HG03469 (cell line): Measurements from ENCODE around the gene NAA10.
A peak's percentile ranks its signal among the peaks of the same experiment; 100 is the strongest.
"Not testable (repeated sequence)": the region's sequence is repeated elsewhere in the genome, so short reads cannot be mapped to it uniquely, and the experiment has no call there.

Experiments used
- ATAC-seq: cut with Tn5 transposase; IDR thresholded peaks from one replicate; pipeline ENCODE4 v1.9.1; 2021; ENCODE audit warnings: mild to moderate bottlenecking, moderate library complexity, moderate number of reproducible peaks; ENCODE audit not compliant: unreplicated experiment

The NAA10 gene

DNA sequence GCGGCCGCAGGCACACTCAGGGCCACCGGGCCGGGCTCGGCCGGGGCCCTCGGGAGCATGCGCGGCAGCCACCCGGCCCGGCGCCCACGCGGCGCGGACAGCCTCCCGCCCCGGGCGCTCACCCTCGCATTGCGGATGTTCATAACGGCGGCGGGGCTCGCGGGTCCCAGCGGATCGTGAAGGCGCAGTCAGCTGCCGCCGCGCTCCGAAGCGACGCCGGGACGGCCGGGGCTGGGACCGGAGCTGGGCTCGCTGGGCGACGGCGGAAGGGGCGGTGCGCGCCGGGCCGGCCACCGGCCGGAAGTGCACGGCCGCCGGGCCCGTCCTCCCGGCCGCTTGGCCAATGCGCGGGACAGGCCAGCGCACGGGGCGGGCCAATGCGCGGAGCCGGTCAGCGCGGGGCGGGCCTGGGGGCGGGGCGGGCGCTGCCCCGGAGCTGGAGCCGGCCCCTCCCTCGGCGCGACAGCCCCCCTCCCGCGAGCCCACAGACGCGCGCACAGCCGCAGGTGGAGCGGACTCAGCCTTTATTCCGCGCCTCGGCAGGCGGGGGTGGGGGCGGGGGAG is at the start of gene NAA10:
Gene NAA10, minus strand, starts transcription at position 276 of the 564 bp plus-strand sequence. Its CDS starts 133 bp downstream, at position 143.
- ATAC-seq: no peak

DNA sequence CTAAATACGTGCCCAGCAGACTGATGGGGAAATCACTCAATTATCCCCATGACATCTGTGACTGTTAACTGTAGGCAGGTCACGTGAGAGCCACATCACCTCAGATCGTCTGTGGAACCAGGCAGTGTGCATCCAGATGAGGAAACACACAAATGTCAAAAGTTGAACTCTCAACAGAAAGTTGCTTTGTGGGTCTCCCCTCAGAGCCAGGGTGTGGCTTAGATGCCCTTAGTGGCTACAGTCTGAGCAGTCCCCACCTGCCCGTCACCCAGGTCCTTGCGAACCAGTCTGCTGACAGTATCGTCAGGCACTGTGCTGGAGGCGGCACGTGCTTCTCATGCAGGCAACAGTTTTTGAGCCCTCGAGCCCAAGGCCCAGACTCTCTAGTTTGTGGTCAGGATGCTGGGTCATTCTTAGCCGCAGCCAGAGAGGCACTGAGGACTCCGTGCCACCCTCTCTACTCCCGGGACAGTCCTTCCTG is 48.5 kb upstream of the NAA10 start:
- ATAC-seq: no peak

DNA sequence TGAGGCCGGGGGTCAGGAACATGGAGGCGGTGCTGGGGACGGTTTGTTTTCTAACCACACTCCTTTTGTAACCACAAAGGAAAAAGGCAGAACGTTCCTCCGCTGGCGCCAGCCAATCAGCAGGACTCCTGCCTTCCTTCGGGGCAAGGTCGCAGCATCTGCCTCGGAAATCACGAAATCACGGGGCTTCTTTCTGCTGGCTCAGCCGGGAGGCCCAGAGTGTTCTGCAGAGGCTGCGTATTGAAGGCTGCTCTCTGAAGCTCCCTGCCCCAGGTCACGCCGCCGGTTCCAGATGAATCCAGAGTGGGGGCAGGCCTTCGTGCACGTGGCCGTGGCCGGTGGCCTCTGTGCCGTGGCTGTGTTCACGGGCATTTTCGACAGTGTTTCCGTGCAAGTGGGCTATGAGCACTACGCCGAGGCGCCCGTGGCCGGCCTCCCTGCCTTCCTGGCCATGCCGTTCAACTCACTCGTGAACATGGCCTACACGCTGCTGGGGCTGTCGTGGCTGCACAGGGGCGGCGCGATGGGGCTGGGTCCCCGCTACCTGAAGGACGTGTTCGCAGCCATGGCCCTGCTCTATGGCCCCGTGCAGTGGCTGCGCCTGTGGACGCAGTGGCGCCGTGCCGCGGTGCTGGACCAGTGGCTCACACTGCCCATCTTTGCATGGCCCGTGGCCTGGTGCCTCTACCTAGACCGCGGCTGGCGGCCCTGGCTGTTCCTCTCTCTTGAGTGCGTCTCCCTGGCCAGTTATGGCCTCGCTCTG is 47.1 kb upstream of the NAA10 start:
- no peak for ATAC-seq

- no peak for ATAC-seq
These were observed 46.4 kb upstream of the NAA10 start for GRCh38 chrX:153981231-153981630.

GRCh38 chrX:153980394-153980793 is 45.6 kb upstream of the NAA10 start:
- ATAC-seq: not testable (repeated sequence)

DNA sequence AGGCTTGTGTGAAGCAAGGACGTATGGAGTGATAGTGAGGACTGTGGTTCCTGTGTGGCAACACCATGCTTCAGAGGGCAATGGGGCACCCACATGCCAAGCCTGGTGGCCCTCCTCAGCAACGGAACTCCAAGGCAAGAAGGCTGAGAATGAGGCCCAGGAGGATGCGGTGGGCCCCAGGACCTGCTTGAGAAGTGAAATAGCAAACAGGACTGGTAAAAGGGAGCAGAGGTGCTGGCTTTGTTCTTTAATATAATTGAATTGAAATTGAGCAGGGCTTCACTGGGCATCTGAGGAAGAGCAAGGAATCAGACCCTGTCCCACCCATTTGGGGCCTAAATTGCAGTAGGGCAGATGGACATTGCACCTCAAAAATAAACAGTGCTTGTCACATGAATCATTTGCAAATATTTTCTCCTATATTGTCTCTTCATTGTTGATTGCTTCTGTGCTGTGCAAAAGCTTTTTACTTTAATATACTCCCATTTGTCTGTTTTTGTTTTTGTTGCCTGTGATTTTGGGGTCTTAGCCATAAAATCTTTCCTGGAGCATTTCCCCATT is 40.0 kb upstream of the NAA10 start:
- ATAC-seq: no peak

GRCh38 chrX:153974003-153974725 is 39.3 kb upstream of the NAA10 start:
- no peak for ATAC-seq

DNA sequence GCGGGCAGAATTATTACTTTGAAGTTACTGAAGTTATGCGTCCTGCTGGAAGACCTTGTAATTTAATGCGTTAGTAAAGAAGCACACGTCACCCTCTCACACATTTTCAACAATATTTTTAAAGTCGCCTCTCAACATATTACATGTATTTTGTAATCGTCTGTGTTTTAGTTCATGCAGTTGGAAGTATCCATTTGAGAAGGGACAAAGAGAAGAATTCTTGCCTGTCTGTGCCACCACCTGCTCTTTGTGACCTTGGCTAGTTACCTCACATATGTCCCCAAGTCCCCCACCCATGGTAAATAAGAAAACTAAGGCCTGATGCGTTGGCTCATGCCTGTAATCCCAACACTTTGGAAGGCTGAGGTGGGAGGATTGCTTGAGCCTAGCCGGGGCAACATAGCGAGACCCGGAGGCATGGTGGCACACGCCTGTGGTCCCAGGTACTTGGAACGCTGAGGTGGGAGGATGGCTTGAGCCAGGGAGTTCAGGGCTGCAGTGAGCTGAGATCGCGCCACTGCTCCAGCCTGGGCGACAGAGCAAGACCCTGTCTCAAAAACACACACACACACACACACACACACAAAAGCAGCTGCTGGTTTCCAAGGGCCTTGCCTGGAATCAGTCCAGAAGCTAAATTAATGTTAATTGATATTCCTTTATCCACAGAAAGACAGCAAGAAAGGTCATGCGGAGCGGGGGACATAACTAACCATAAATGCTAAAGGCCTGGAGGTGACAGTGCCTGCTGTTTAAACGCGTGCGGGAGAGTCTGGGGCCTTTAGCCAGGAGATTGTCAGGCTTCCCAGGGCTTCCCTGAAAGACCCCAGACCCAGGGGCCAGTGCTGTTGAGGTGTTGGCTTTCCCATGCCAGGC is 38.5 kb upstream of the NAA10 start:
- ATAC-seq: no peak

DNA sequence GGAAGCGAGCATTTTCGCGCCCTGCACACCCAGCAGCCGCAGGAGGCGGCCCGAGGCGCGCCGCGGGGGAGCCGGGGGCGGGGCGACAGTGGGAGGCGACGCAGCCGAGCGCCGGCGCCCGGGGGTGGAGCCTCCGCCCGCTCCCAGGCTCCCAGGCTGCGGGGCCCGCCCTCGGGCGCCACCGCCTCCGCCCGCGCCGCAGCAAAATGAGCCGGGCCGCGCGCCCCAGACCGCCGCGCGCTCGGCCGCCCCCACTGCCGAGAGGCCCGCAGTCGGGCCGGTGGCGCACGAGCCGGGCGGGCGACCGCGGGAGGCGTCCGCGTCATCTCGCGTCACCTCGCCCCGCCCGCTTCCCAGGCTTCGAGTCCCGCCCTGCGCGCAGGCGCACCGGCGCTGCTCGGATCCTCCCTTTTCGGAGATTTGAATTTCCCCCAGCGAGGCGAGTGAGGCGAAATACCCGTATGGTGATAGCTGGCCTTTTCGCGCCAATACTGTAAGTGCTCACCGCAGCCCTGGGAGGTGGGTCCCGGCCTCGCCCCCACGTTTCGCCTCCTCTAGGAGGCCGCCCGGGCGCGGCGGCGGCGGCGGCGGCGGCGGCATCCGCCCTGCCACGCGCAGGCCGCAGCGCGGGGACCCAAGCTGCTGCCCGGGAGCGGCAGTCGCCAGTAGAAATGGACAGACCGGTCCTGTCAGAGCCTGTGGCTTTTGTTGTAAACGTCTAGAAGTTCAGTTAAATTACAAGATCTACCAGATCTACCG is 37.7 kb upstream of the NAA10 start, which contains the start of gene TMEM187:
Gene TMEM187, plus strand, starts transcription at position 387 of the 759 bp plus-strand sequence. CDS start 9,309 bp downstream, outside the sequence.
- ATAC-seq: peak; percentile 28

DNA sequence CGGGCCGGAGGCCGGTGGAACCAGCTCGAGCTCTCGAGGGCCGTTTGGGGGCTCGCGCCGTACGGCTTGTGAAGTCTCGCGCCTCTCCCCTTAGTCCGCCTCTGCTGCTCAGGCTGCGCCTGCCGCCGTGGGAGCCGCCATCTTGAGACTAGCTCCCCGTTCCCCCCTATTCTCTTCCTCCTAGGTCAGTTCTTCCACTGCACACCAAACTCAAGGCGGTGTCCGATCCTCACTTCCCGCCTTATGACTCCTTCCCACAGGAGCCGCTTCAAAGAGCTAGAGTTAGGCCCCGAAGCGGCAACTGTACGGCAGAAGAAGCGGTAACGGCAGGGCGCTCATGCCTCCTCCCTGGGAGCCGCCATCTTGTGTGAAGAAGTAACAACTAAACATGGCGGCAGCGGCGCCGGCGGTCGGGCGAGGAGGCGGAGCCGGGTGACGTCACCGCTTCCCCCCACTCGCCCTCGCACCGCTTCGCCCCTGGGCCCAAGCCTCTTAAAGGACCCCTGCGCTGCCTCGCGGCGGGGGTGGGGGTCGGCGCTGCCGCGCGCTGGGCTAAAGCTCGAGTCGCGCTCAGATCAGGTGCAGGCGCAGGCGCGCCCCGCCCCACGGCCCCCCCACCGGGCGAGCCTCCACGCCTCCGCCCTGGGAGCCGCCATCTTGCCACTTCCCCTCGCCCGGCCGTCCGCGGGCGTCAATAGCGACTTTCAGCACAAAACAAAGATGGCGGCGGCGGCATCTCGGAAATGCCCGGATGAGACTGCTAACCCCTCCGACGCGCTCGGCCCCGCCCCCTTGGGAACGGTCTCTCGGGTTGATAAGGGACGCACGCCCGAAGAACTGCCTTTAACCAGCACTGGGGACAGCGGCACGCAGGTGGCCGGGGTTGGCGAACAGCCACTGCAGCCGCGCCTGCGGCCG is 36.9 kb upstream of the NAA10 start, which contains the start of gene HCFC1:
Gene HCFC1, minus strand, starts transcription at position 369 of the 918 bp plus-strand sequence. CDS start 978 bp downstream, outside the sequence.
- ATAC-seq: peak; percentile 22

GRCh38 chrX:153971124-153971449 is 36.2 kb upstream of the NAA10 start:
- no peak for ATAC-seq

DNA sequence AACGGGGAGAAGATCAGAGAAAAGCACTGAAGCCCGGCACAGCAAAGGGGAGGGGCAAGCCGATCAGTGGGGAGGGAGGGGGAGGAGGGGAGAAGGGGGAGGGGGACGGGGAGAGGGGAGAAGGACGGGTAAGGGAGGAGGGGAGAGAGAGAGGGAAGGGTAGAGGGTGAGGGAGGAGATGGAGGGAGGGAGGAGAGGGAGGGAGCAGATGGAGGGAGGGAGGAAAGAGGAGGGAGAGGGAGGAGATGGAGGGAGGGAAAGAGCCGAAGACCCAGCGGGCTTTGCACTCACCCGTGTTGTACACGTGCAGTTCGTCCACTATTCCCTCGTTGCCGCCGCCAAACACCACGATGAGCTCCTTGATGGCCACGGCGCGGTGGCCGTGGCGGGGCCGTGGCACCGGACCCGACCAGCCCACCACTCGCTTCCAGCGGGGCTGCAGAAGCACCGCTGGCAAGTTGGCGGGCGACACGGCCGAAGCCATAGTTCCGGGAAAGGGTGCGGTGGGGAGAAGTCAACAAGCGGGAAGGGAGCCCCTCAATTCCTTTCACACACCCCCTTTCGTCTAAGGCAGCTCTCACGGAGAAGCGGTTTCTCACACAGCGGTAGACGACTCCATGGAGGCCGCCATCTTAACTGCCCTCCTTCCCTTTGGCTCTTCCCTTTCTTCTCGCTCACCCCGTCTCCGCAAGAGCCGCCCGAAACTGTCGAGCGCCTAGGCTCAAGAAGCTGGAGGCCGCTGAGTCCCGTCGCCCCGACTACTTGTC is 35.7 kb upstream of the NAA10 start:
- no peak for ATAC-seq

- no peak for ATAC-seq
These were observed 35.1 kb upstream of the NAA10 start for GRCh38 chrX:153969904-153970356.

DNA sequence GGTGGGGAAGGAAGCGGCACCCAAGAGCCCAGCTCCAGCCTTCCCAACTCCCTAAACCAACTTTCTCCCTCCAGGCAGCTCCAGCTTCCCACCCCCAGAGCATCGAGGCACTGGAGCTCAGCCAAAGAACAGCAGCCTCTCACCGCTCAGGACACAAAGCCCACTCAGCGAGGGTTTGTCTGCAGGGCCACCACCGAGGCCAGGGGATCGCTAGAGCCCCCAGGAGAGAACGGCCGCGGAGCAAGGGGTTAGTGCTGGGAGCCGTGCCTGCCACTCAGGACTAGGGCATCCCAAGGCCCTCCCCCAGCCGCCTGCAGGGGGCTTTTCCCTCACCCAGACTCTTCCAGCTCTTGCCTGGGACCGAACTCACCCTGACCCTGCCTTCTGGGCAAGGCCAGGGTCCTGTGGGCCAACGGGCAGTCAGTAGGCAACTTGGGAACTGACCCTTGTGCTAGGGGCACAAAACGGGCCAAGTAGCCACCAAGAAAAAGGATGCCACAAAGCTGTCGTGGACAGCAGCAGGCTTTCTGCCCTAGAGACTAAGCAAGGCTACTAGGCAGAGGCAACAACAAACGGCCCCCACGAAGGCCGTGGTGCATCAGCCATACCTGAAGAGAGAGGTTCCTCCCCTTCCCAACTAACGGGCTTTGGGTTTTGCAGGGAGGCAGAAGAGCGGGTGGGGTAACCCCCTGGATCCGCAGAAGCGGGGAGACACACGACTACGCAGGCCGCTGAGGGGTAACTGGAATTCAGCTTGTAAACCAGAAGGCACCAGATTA is 34.5 kb upstream of the NAA10 start:
- ATAC-seq: no peak

DNA sequence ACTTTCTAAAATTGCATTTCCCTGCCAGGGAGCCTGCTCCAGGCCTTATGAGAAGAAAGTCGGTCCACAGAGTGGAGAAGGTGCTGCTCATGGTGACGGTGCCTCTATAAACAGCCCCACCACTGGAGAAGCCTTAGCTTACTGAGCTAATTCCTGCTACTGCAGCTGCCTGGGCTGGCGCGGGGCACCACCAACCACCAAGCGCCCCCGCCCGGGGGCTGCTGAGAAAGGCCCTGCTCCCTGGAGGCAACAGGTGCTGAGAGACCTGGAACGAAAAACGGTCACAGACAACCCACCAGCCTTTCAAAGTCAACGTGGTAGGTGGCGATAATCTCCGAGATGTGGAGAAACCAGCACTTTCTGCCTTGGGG is 33.9 kb upstream of the NAA10 start:
- ATAC-seq: no peak

- ATAC-seq: no peak
These were observed 33.4 kb upstream of the NAA10 start for GRCh38 chrX:153968255-153968654.
